ENCODE measurements around the gene EXOC3. TPM values are rescaled to one million over a fixed set of nuclear protein-coding genes. Genes with fewer than 3 reads are reported as not detected.
"Not testable (repeated sequence)": the region's sequence is repeated elsewhere in the genome, so short reads cannot be mapped to it uniquely, and the experiment has no call there.

EXOC3 gene
- total and polyA plus RNA-seq, 11 donors, result 20.6 to 45.5 (median 42.8) TPM

DNA sequence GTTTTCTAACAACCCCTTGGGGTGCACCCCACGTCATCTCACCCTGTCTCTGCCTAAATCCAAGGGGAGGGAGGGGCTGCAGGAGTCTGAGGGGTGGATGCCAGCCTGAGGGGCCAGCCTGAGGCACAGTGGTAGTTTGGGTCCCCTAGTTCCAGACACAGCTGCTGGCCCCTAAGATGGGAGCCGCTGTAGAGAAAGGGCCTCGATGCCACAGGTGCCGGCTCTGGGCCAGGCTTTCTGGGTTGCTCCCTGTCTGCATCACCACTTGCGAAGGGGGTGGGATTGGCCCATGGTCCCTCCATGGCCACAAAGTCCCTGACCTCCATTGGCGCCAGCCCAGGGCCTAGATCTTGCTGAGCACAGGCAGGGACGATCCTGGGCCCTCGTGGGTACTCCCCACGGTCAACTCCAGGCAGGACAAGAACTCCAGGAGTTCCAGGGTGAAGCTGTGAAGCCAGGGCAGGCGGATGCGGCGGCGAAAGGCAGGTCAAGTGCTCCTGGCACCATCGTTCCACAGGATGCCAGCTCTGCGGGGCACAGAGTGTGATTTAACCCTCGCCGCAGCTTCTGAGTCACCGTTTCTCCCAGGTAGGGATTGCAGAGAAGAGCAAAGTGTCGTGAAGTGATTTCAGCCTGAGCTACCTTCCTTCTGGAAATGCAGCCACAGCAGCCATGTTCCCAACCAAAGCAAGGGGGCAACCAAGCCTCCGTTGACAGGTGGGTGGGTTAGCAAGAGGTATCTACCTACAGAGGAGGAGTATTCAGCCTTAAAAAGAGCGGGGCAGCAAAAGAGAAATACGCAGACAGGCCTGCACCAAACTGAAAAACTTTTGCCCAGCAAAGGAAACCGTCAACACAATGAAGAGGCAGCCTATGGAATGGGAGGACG, 41.6 kb upstream of the EXOC3 start:
- DNase-seq (peak in 1 of 5 donors; percentile 64), ATAC-seq (no peak)
- 86 to 92% (median 87%) methylated on average over 24 of the region's 24 CpGs for WGBS, 4 donors
- no peak overlapping the region for H3K4me3 ChIP-seq
- intact Hi-C loops (cut with DNase I), result no loop called here
- H3K36me3 ChIP-seq, result no peaks in the 10 kb centered on the region
- H3K27ac ChIP-seq, result no peak overlapping the region
- no peaks in the 10 kb centered on the region for H3K9me3 ChIP-seq
- peaks cover 0 to 25% (median 0%) of the 10 kb centered on the region in 9 donors for H3K27me3 ChIP-seq
- TF ChIP-seq POLR2A (IDR thresholded peaks at IDR 0.05), result no peak
- TF ChIP-seq, protein P1, sequence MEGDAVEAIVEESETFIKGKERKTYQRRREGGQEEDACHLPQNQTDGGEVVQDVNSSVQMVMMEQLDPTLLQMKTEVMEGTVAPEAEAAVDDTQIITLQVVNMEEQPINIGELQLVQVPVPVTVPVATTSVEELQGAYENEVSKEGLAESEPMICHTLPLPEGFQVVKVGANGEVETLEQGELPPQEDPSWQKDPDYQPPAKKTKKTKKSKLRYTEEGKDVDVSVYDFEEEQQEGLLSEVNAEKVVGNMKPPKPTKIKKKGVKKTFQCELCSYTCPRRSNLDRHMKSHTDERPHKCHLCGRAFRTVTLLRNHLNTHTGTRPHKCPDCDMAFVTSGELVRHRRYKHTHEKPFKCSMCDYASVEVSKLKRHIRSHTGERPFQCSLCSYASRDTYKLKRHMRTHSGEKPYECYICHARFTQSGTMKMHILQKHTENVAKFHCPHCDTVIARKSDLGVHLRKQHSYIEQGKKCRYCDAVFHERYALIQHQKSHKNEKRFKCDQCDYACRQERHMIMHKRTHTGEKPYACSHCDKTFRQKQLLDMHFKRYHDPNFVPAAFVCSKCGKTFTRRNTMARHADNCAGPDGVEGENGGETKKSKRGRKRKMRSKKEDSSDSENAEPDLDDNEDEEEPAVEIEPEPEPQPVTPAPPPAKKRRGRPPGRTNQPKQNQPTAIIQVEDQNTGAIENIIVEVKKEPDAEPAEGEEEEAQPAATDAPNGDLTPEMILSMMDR (IDR thresholded peaks at IDR 0.05), result no peak
- H3K4me1 ChIP-seq, result peaks cover 0 to 16% (median 11%) of the 10 kb centered on the region in 12 donors

DNA sequence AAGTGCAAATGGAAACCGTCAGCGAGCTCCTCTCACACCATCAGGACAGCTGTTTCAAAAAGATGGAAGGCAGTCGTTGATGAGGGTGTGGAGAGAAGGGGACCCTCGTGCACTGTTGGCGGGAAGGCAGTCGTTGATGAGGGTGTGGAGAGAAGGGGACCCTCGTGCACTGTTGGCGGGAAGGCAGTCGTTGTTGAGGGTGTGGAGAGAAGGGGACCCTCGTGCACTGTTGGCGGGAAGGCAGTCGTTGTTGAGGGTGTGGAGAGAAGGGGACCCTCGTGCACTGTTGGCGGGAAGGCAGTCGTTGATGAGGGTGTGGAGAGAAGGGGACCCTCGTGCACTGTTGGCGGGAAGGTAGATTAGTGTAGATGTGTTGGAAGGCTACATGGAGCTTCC, 40.8 kb upstream of the EXOC3 start:
- H3K36me3 ChIP-seq; DNase-seq; H3K9me3 ChIP-seq; ATAC-seq; H3K27ac ChIP-seq; intact Hi-C loops (cut with DNase I); H3K4me3 ChIP-seq: not testable (repeated sequence)
- Histone ChIP-seq H3K27me3 (peaks cover 0 to 25% (median 0%) of the 10 kb centered on the region in 9 donors), H3K4me1 (peaks cover 0 to 16% (median 11%) of the 10 kb centered on the region in 12 donors)
- WGBS, 4 donors, result 87 to 91% (median 89%) methylated on average over 17 of the region's 17 CpGs

DNA sequence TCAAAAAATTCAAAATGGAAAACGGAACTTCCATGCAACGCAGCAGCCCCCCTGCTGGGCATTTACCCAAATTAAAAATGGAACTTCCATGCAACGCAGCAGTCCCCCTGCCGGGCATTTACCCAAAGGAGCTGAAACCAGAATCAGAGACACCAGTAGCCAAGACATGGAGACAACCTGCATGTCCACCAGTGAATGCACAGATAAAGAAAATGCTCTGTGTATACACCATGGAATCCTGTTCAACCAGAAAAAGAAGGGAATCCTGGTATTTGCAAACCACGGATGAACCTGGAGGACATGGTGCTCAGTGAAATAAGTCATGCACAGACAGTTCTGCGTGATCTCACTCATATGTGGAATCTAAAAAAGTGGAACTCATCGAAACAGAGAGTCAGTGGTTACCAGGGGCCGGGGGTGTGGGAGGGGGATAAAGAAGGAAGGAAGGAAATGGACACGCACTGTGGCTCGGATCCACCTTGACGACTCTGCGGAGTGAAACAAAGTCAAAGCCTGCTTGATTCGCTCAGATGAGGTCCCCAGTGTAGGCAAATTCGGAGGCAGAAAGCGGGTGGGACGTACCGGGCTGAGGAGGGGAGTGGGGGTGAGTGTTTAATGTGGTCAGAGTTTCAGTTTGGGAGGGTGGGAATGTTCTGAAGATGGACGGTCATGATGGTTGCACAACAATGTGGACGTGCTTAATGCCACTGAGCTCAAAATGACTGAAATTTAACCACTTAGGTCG, 40.2 kb upstream of the EXOC3 start:
- H3K4me3 ChIP-seq, result no peak overlapping the region
- DNase-seq (peak in 1 of 5 donors; percentile 38), ATAC-seq (no peak)
- no peak for TF ChIP-seq POLR2A (IDR thresholded peaks at IDR 0.05)
- TF ChIP-seq, protein P1 (IDR thresholded peaks at IDR 0.05), result no peak
- WGBS, 4 donors, result 76 to 82% (median 81%) methylated on average over 20 of the region's 20 CpGs
- no peaks in the 10 kb centered on the region for H3K9me3 ChIP-seq
- no peaks in the 10 kb centered on the region for H3K36me3 ChIP-seq
- peaks cover 0 to 25% (median 0%) of the 10 kb centered on the region in 9 donors for H3K27me3 ChIP-seq
- intact Hi-C loops (cut with DNase I), result no loop called here
- no peak overlapping the region for H3K27ac ChIP-seq
- H3K4me1 ChIP-seq, result peaks cover 0 to 16% (median 11%) of the 10 kb centered on the region in 12 donors

DNA sequence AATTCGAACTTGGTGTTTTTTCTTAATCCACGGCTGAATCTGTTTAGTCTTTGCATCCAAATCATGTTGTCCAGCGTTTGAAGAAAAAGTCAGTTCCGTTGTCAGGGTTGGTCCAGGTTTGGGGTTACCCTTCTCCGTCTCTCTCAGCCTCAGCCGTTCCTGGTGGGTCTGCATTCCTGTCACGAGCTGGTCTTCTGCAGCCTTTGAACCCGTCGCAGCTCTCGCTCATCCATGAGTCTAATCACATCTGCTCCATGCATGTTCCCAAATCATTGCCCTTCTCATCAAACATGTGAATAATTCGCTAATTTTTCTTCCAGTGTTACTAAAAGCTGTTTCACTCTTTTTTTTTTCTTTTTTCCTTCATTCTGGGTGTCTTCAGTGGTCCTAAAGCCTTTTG, 39.0 kb upstream of the EXOC3 start:
- no peak for DNase-seq

More for the DNA sequence above, 39.0 kb upstream of the EXOC3 start:
- no peaks in the 10 kb centered on the region for H3K36me3 ChIP-seq
- H3K9me3 ChIP-seq, result no peaks in the 10 kb centered on the region
- ATAC-seq, result no peak
- no peak overlapping the region for H3K4me3 ChIP-seq
- H3K4me1 ChIP-seq, result peaks cover 0 to 16% (median 11%) of the 10 kb centered on the region in 12 donors
- WGBS, 4 donors, result 88 to 92% (median 90%) methylated on average over 11 of the region's 11 CpGs
- peaks cover 0 to 21% (median 0%) of the 10 kb centered on the region in 9 donors for H3K27me3 ChIP-seq
- TF ChIP-seq, protein P1 (IDR thresholded peaks at IDR 0.05), result no peak
- TF ChIP-seq POLR2A (IDR thresholded peaks at IDR 0.05), result no peak
- intact Hi-C loops (cut with DNase I), result no loop called here
- no peak overlapping the region for H3K27ac ChIP-seq
